Lower lobe of right lung (tissue), 2 donors: ENCODE measurements around the gene DOP1A. TPM values are rescaled to one million over a fixed set of nuclear protein-coding genes. Genes with fewer than 3 reads are reported as not detected.

Experiments used
- ATAC-seq, 2 donors: fragments of 200-7000 bp; cut with Tn5 transposase; one replicate each; pipeline ENCODE4 v1.9.1; 2020 to 2022; ENCODE audit warnings: mild to moderate bottlenecking in 2 of 2, moderate library complexity in 2 of 2
- DNase-seq: peaks from one replicate; pipeline ENCODE4 v3.0.0-alpha.2; 2020
- H3K27ac ChIP-seq: fragments of 200-600 bp; one replicate; pipeline ENCODE4 v1.8.0; 2022
- H3K27me3 ChIP-seq: fragments of 200-600 bp; one replicate; pipeline ENCODE4 v1.8.0; 2022; ENCODE audit warnings: low read depth
- H3K36me3 ChIP-seq: fragments of 200-600 bp; one replicate; pipeline ENCODE4 v1.8.0; 2022; ENCODE audit warnings: mild to moderate bottlenecking
- H3K4me1 ChIP-seq: fragments of 200-600 bp; one replicate; pipeline ENCODE4 v1.8.0; 2022
- H3K4me3 ChIP-seq: fragments of 200-600 bp; one replicate; pipeline ENCODE4 v1.8.0; 2022; ENCODE audit warnings: mild to moderate bottlenecking
- H3K9me3 ChIP-seq: fragments of 200-600 bp; one replicate; pipeline ENCODE4 v1.8.0; 2022
- intact Hi-C: fragments of 100-400 bp; cut with DNase I; formaldehyde crosslinking; loops from one replicate; pipeline ENCODE4 v1.11.0; 2022
- total RNA-seq: library from RNA; stranded (reverse); fragmentation: NEBNext Ultra II Directional; extraction: Animal tissue kit (Norgen Biotek cat#: 25700); gene quantifications from one replicate; pipeline ENCODE4 v1.2.1, GENCODE V29; 2021
- TF ChIP-seq, protein P1 (sequence below): fragments of 200-600 bp; IDR thresholded peaks from one replicate; pipeline ENCODE4 v1.8.0; 2022; ENCODE audit warnings: antibody characterized with exemption, mild to moderate bottlenecking
- donor health status: DM: no; HTN: yes; CAD: no; lungs with severe emphysema.

DOP1A gene
- total RNA-seq, 1 donor from 2014 or later: 26.3 TPM

- H3K4me1 ChIP-seq: peaks cover under 1% of the 10 kb centered on the region
- H3K27ac ChIP-seq: no peak overlapping the region
- intact Hi-C loops: no loop called here
- H3K27me3 ChIP-seq: no peaks in the 10 kb centered on the region
- TF ChIP-seq, protein P1, sequence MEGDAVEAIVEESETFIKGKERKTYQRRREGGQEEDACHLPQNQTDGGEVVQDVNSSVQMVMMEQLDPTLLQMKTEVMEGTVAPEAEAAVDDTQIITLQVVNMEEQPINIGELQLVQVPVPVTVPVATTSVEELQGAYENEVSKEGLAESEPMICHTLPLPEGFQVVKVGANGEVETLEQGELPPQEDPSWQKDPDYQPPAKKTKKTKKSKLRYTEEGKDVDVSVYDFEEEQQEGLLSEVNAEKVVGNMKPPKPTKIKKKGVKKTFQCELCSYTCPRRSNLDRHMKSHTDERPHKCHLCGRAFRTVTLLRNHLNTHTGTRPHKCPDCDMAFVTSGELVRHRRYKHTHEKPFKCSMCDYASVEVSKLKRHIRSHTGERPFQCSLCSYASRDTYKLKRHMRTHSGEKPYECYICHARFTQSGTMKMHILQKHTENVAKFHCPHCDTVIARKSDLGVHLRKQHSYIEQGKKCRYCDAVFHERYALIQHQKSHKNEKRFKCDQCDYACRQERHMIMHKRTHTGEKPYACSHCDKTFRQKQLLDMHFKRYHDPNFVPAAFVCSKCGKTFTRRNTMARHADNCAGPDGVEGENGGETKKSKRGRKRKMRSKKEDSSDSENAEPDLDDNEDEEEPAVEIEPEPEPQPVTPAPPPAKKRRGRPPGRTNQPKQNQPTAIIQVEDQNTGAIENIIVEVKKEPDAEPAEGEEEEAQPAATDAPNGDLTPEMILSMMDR: no peak
- H3K9me3 ChIP-seq: no peaks in the 10 kb centered on the region
- peaks cover 37% of the 10 kb centered on the region for H3K36me3 ChIP-seq
- no peak for DNase-seq
- H3K4me3 ChIP-seq: no peak overlapping the region
- no peak for ATAC-seq
Observed at GRCh38 chr6:83097675-83098074, 30.2 kb downstream of the DOP1A start.

GRCh38 chr6:83098589-83098988 is 31.1 kb downstream of the DOP1A start:
- DNase-seq (no peak), ATAC-seq (no peak)
- intact Hi-C loops: no loop called here
- no peaks in the 10 kb centered on the region for H3K4me1 ChIP-seq
- no peak overlapping the region for H3K27ac ChIP-seq
- TF ChIP-seq, protein P1: no peak
- H3K4me3 ChIP-seq: no peak overlapping the region
- H3K36me3 ChIP-seq: peaks cover 42% of the 10 kb centered on the region
- no peaks in the 10 kb centered on the region for H3K27me3 ChIP-seq
- no peaks in the 10 kb centered on the region for H3K9me3 ChIP-seq

DNA sequence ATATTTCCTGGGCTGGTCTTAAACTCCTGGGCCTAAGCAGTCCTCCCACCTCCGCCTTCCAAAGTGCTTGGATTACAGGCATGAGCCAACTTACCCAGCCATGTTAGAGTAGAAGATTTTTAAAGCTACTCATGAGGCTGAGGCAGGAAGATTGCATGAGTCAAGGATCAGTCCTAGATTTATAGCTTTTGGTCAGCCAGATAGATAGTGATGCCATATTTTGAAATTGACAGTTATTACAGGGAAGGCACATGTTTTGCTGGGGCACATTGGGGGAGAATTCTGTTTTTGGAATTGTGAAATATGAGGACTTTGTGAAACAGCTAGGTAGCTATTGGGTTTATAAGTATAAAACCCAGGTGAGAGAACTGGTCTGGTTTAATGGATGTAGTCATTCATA is 40.9 kb downstream of the DOP1A start:
- Histone ChIP-seq H3K4me3 (no peak overlapping the region), H3K9me3 (no peaks in the 10 kb centered on the region), H3K27ac (no peak overlapping the region), H3K4me1 (no peaks in the 10 kb centered on the region), H3K36me3 (peaks cover 35% of the 10 kb centered on the region), H3K27me3 (no peaks in the 10 kb centered on the region)
- no peak for ATAC-seq
- intact Hi-C loops: no loop called here
- TF ChIP-seq, protein P1: no peak
- no peak for DNase-seq

DNA sequence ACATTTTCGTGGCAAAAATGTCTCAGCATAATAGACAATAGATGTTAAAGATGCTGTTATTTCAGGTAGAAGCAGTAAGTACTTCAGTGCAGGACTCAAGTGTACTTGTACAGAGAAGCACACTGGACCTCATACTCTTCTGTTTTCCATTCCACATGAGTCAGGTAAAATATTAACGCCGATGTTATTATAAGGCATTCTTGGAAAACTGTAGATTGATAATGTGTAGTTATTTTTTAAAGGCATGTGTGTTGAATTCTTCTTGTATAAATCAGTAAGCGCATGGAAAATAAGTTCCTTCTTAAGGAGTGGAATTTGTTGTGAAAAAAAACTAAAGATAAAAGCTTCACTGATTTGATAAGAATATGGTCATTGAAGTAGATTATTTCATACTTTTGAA is 45.8 kb downstream of the DOP1A start:
- DNase-seq: no peak
- intact Hi-C loops: no loop called here

DNA sequence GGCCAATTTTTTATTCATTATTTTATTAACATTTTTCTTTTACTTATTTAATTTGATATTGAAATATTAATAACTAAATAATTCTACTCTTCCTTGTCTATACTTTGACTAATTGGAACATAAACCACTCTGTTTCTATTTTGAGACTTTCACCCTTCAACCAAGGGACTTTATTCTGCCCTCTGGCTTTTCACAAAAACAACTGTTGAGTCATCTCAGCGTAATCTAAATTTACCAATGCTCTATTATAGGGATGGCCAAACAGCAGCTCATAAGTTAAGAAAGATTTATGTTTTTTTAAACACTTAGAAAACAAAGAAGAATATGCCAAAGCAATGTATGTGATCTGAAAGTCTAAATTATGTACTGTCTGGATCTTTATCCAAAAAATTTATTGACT is 46.7 kb downstream of the DOP1A start:
- Histone ChIP-seq H3K9me3 (no peaks in the 10 kb centered on the region), H3K4me3 (no peak overlapping the region), H3K27ac (no peak overlapping the region), H3K4me1 (no peaks in the 10 kb centered on the region), H3K36me3 (peaks cover 35% of the 10 kb centered on the region), H3K27me3 (no peaks in the 10 kb centered on the region)
- TF ChIP-seq, protein P1: no peak
- DNase-seq (no peak), ATAC-seq (no peak)
- intact Hi-C loops: no loop called here

More for the DNA sequence above, 45.8 kb downstream of the DOP1A start:
- Histone ChIP-seq H3K36me3 (peaks cover 35% of the 10 kb centered on the region), H3K9me3 (no peaks in the 10 kb centered on the region), H3K4me3 (no peak overlapping the region), H3K27me3 (no peaks in the 10 kb centered on the region), H3K4me1 (no peaks in the 10 kb centered on the region), H3K27ac (no peak overlapping the region)
- ATAC-seq: peak in 1 of 2 donors; percentile 65
- TF ChIP-seq, protein P1: no peak

- Histone ChIP-seq H3K4me3 (no peak overlapping the region), H3K27ac (no peak overlapping the region), H3K36me3 (peaks cover 33% of the 10 kb centered on the region), H3K4me1 (no peaks in the 10 kb centered on the region), H3K27me3 (no peaks in the 10 kb centered on the region), H3K9me3 (no peaks in the 10 kb centered on the region)
- intact Hi-C loops: no loop called here
- TF ChIP-seq, protein P1: no peak
- DNase-seq (no peak), ATAC-seq (no peak)
Observed at GRCh38 chr6:83117802-83118201, 50.3 kb downstream of the DOP1A start.
